GM19023 (cell line): ENCODE data around the gene COL5A1.
"Not testable (repeated sequence)": the region's sequence is repeated elsewhere in the genome, so short reads cannot be mapped to it uniquely, and the experiment has no call there.

Experiments used
- ATAC-seq: cut with Tn5 transposase; IDR thresholded peaks from one replicate; pipeline ENCODE4 v1.9.1; 2021; ENCODE audit warnings: mild to moderate bottlenecking, moderate library complexity; ENCODE audit not compliant: unreplicated experiment

The COL5A1 gene

GRCh38 chr9:134638502-134639090, 3.0 kb upstream of the COL5A1 start:
- no peak for ATAC-seq

DNA sequence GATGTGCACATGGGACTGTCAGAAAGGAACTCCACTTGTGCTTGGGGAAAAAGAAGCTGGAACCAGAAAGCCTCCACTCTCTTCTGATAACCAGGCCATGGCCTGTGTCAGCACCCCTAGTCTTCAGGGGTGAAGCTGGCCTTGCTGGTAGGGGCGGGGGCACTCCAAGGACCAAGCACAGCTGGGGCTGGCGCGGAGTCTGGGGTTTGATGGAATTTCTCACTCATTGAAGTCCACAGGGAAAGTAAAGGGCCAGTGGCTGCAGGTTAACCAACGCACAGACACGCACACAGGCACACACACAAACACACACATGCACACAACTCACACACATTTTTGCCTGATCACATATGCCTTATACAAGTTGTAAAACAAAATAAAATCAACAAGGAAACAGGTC, 1.6 kb upstream of the COL5A1 start:
- no peak for ATAC-seq

DNA sequence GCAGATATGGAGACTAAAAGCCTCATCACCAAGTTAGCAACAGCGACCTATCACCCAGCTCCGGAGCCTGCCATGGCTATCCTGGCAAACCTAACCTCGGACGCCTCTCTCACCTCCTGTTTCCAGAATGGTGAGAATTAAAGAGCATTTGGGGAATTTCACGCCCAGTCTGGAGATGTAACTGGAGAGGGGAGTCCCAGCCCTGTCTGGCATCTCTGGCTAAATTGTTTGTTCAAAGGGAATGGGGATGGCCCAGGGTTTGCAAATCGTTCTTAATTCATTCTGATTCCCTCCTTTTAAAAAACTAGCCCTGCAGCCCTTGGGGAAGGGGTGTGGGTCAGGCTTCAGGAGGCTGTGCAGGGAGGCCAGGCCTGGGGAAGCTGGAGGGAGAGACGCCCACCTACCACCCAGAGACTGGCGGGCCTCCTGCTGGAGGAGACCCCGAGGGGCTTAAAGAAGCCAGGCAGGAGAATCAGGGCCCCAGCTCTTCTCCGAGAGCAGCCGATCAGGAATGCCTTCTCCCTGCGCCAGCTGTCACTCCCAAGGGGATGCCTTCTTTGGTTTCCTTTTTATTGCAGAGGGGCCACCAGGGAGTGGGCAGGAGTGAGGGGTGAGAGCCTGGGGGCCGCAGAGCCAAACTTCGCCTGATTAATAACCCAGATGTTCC, 964 bp upstream of the COL5A1 start:
- no peak for ATAC-seq

DNA sequence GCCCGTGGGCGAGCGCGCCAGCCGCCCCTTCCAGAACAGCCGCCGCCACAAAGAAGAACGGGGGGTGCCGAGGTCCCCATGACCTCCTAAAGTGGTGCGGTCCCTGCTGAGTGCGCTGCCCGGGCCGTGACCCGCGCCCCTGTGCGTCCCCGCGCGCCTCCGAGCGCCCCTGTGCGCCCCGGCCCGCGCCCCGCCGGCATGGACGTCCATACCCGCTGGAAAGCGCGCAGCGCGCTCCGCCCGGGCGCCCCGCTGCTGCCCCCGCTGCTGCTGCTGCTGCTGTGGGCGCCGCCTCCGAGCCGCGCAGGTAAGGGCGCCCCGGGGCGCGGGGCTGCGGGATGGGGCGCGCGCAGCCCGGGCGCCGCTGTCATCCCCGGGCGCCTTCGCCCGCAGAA, 384 bp downstream of the COL5A1 start:
- no peak for ATAC-seq

GRCh38 chr9:134642385-134643181, 980 bp downstream of the COL5A1 start:
- no peak for ATAC-seq

DNA sequence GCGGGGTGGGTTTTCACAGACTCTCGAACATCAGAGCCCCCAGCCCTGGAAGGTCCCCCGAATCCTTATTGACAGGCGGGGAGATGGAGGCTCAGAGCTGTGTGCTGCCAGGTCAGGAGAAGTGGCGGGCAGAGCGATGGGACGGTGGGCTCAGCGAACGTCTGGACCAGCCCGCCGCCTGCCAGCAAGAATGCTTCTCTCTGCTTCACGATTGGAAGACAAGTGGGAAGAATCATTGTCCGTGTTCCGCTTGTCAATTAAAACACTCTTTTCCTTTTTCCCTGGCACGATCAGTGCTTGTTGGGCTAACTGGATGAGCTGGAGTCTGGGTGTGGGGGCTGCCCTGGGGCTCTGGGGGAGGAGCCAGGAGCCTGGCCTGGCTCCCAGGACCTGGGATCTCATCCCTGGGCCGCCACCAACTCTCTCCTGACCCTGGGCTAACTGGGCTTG, 1.6 kb downstream of the COL5A1 start:
- no peak for ATAC-seq

DNA sequence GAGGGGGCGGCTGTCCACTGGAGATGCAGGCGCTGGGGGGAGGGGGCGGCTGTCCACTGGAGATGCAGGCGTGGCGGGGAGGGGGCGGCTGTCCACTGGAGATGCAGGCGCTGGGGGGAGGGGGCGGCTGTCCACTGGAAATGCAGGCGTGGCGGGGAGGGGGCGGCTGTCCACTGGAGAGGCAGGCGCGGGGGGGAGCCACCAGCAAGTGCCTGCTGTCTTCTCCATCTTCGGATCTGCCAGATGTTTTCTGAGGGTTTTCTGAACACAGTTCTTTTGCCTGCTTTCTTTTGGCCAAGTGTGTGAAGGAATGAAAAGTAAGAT, 2.8 kb downstream of the COL5A1 start:
- ATAC-seq, result not testable (repeated sequence)

GRCh38 chr9:134644725-134645606, 3.4 kb downstream of the COL5A1 start:
- no peak for ATAC-seq

DNA sequence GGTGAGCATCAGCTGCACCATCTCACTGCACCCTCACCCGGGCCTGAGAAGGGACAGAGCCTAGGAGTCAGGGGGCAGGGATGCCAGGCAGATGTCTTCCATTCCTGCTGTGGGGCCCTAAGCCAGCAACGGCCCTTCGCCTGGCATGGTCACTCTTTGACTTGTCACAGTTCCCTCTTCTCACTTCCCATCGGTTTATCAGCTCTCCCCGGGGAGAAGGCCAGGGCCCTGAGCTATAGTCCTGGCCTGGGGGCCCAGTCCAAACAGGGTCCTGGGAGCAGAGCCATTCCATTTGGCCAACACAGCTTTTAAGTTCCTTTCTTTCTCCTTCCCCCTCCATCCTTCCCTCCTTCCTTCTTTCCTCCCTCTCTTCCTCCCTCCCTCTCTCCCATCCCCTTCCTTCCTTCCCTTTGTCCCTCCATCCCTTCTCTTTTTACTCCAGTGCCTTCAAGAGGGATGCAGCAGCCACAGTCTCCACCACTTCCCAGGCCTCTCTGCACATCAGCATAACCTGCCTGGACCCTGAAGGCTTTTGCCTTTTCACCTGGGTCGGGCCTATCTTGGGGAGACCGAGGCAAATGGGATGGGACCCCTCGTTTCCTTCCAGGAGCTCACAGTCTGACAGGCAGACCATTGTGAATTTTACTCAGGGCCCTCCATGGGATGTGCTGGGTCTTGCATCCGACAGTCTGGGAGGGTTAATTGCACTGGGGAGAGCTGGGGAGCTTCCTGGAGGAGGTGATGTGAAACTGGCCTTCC, 4.2 kb downstream of the COL5A1 start:
- no peak for ATAC-seq

- no peak for ATAC-seq
These were observed 5.9 kb downstream of the COL5A1 start for GRCh38 chr9:134647359-134648080.

DNA sequence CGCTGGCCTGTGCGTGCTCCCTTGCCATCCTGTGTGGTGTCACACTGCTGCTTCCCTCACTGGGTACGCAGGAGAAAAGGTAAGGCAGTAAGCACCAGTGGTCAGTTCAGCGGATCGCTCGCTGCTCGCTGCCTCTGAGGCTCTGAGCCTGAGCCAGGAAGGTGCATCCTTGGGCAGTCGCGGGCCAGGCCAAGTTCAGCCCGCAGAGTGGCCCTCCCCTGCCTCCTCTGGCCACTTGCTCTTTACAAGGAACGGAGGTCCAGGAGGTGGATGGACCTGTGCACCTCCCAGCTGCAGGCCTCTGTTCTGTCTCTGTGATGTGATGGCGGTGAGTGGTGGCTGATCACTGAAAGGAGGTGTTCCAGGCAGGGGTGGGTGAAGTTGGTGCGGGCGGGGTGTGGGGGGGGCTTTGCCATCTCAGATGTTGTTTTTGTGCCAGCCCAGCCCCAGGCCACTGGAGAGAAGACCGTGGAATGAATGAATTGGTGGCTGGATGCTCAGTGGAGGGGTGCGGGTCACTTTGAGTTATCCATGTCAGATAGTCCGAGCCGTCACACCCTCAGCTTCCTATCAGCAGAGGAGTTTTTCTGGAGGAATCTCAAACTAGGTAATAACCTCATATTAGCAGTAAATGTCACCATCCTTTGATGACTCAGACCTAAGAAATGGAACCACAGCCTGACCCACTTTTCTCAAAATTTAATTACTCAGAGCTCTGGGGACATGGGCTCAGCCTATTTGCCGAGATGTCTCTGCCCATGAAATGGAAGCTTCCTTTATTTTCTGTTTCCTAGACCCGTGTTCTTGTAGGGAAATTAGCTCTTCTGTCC, 7.3 kb downstream of the COL5A1 start:
- no peak for ATAC-seq

DNA sequence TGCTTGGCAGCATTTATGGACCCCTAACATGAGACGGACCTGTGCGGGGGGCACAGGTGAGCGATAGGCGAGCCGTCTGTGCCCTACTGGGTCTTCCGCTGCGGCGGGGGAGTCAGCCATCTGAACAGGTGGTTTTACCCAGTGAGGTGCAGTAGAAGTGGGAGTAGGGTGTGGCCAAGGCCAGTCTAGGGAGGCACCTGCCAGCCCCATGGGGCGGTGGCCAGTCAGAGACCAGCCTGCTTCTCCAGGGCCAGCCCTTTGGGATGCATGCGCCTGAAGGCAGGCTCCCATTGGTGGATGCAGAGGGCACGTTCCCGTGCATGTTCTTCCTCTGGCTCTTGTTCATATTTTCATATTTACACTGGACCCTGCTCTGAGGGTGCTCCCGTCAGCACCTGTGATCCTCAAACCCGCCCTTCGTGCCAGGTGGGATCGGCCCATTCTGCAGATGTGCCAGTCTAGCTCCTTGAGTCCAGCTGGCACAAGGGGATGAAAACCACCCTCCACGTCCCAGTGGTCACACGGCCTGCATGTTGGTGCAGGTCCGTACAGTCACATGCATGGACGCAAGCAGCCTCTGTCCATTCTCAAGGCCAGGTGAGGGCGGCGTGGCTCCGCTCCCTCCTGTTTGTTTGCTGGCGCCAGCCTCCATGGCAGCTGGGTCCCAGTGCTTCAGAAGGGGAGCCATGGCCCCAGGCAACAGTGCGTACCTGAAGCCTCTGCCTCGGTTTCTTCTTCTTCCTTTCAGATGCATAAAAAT, 9.0 kb downstream of the COL5A1 start:
- no peak for ATAC-seq

DNA sequence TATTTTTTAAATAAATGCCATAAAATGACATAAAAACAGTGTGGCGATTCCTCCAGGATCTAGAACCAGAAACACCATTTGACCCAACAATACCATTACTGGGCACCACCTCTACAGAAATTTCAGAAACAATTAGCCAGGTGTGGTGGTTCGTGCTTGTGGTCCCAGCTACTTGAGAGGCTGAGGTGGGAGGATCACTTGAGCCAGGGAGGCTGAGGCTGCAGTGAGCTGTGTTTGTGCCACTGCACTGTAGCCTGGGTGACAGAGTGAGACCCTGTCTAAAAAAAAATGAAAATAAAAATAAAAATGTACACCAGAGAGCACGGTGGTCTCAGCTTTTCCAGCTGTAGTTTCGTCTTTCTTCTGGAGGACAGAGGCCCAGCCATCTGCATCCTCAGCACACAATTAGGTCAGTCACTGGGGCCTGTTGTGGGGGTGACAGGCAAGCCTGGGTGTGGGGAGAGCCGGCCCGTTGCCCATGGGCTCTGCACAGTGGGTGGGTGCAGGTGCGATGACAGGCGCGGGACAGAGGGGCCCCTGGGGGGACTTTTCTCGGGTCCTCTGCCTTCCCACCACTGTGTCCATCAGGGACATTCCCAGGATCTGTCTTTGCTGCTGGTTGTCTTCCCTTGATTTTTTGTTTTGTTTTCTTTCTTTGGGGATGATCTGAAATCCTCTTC, 9.8 kb downstream of the COL5A1 start:
- ATAC-seq, result no peak

DNA sequence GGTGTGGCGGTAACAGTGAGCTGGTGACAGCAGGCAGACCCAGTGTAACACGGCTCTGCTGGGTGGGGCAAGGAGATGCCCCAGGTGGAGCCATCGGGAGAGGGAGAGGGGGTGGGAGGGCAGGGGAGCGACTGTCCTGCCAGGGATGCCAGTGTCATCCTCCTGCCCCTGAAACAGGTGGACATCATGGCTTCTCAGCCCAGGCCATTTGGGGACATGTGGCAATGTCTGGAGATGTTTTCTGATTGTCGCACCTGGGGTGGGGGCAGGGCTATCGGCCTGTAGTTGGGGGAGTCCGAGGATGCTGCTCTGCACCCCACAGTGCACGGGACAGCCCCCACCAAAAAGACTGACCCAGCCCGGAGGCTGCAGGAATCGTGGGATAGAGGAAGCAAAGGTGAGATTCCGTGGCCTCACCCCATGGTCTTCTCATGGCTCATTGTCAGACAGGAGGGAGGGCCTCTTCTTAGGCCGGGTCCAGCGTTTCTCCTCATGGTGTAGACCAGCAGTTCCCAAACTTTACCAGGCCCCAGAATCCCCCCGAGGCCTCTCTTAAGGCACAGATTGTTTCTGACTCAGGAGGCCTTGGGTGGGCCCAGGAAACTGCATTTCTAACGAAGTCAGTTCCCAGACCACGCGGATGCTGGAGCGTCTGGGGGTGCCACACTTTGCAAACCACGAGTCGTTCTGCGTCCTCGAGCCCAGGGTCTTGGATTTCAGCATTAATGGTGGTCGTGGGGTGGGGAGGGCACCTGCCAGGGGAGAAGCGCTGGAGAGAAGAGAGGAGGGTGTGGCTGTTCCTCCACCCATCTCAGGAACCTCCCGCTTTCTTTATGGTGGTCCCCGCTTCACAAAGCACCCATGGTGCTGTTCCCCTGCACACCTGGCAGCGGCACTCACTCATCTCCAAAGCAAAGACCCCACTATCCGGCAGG, 11.0 kb downstream of the COL5A1 start:
- no peak for ATAC-seq

- no peak for ATAC-seq
These were observed 11.8 kb downstream of the COL5A1 start for GRCh38 chr9:134653259-134654009.

DNA sequence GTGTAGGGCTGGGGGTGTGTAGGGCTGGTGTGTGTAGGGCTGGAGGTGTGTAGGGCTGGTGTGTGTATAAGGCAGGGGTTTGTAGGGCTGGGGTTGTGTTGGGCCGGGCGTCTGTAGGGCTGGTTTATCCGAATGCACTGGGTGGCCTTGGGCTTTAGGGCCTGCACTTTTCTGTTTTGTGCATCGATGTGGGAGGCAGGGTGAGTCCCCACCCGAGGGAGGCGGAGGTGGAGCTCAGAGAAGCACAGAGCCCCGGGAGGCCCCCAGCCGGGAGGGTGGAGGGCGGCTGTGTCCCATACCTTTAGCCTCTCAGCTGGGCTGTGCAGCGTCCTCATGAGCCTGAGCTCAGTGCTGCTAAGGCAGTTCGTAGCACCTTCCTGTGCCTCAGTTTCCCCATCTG, 13.5 kb downstream of the COL5A1 start:
- no peak for ATAC-seq
